Measurements from ENCODE around the gene NGEF. TPM values are rescaled to one million over a fixed set of nuclear protein-coding genes. Genes with fewer than 3 reads are reported as not detected.

NGEF gene
- total RNA-seq, 1 donor from 2014 or later: 1.2 TPM

GRCh38 chr2:232842689-232843088 is 170.4 kb downstream of the NGEF start:
- no peak for DNase-seq (ENCODE audit: low spot score)

GRCh38 chr2:232839411-232840079 is 173.5 kb downstream of the NGEF start:
- peak; percentile 54 for DNase-seq (ENCODE audit: low spot score)

GRCh38 chr2:232838406-232838874 is 174.6 kb downstream of the NGEF start:
- no peak for DNase-seq (ENCODE audit: low spot score)

- no peak for DNase-seq (ENCODE audit: low spot score)
Measured at GRCh38 chr2:232836934-232837333, 176.1 kb downstream of the NGEF start.

- DNase-seq (ENCODE audit: low spot score): no peak
Measured at GRCh38 chr2:232835687-232836208, 177.3 kb downstream of the NGEF start.

- no peak for DNase-seq (ENCODE audit: low spot score)
Measured at GRCh38 chr2:232833830-232834229, 179.2 kb downstream of the NGEF start.

GRCh38 chr2:232831496-232831895 is 181.6 kb downstream of the NGEF start:
- DNase-seq (ENCODE audit: low spot score): no peak

- DNase-seq (ENCODE audit: low spot score): no peak
Measured at GRCh38 chr2:232829988-232830387, 183.1 kb downstream of the NGEF start.

Other genes starting within 250 kb of the NGEF start
- gene KCNJ13, start 236.7 kb downstream of the NGEF start, total RNA-seq (ENCODE audit: insufficient read depth, low replicate concordance): 6.3 TPM
- gene SNORC, start 143.0 kb downstream of the NGEF start, total RNA-seq (ENCODE audit: insufficient read depth, low replicate concordance): 0.24 TPM
- gene NEU2, start 19.4 kb upstream of the NGEF start, total RNA-seq (ENCODE audit: insufficient read depth, low replicate concordance): not detected
- gene INPP5D, start 47.1 kb upstream of the NGEF start, total RNA-seq (ENCODE audit: insufficient read depth, low replicate concordance): 5.8 TPM
- 36.4 TPM for gene ATG16L1, start 238.4 kb upstream of the NGEF start, total RNA-seq (ENCODE audit: insufficient read depth, low replicate concordance)